Measurements from ENCODE around the gene HOXA13. TPM values are rescaled to one million over a fixed set of nuclear protein-coding genes. Genes with fewer than 3 reads are reported as not detected.

Gene HOXA13
- total RNA-seq, 1 donor from 2014 or later, result not detected

GRCh38 chr7:27161214-27161720, 38.6 kb downstream of the HOXA13 start:
- peak; percentile 14 for TF ChIP-seq CTCF (IDR thresholded peaks at IDR 0.05)
- Mint-ChIP-seq H3K36me3 (ENCODE audit: low read depth) (no peaks in the 10 kb centered on the region), H3K27me3 (peaks cover 68% of the 10 kb centered on the region), H3K9me3 (no peaks in the 10 kb centered on the region), H3K4me1 (peaks cover 30% of the 10 kb centered on the region), H3K27ac (no peak overlapping the region), H3K4me3 (peak overlapping the region; percentile 75)
- DNase-seq (no peak), ATAC-seq (ENCODE audit: low read depth) (peak; percentile 26)
- ChIA-PET POLR2A (interaction anchor here (0.6 to 1.7 kb wide), 5 partner anchors 10 to 1298 kb away, joined by 4 to 6 read pairs (median 4); no protein-coding TSS in a partner anchor), CTCF (interaction anchor here (0.6 to 3.6 kb wide), 37 partner anchors 11 to 1312 kb away, joined by 3 to 94 read pairs (median 4); no protein-coding TSS in a partner anchor)
- intact Hi-C loops (cut with micrococcal nuclease), result loop anchor here (1.0 to 5.0 kb wide), 18 partner anchors 11 to 1902 kb away; partner anchors contain the start of genes HOXA1, NFE2L3 and SNX10

GRCh38 chr7:27160546-27161213, 39.2 kb downstream of the HOXA13 start:
- ATAC-seq (ENCODE audit: low read depth), result peak; percentile 87
- TF ChIP-seq CTCF (IDR thresholded peaks at IDR 0.05), result peak; percentile 97
- Mint-ChIP-seq H3K9me3 (no peaks in the 10 kb centered on the region), H3K4me1 (peaks cover 31% of the 10 kb centered on the region), H3K36me3 (ENCODE audit: low read depth) (no peaks in the 10 kb centered on the region), H3K4me3 (peak overlapping the region; percentile 75), H3K27me3 (peaks cover 72% of the 10 kb centered on the region), H3K27ac (no peak overlapping the region)
- peak; percentile 83 for DNase-seq
- CTCF ChIA-PET, result interaction anchor here (0.6 to 3.6 kb wide), 35 partner anchors 10 to 1311 kb away, joined by 3 to 94 read pairs (median 4); no protein-coding TSS in a partner anchor
- POLR2A ChIA-PET, result interaction anchor here (0.6 to 1.7 kb wide), 6 partner anchors 10 to 1298 kb away, joined by 3 to 6 read pairs (median 4); no protein-coding TSS in a partner anchor
- intact Hi-C loops (cut with micrococcal nuclease), result loop anchor here (1.0 to 5.0 kb wide), 18 partner anchors 10 to 1902 kb away; partner anchors contain the start of genes HOXA1, NFE2L3 and SNX10

GRCh38 chr7:27160145-27160545, 39.7 kb downstream of the HOXA13 start:
- no peak for TF ChIP-seq CTCF (IDR thresholded peaks at IDR 0.05)
- H3K36me3 Mint-ChIP-seq (ENCODE audit: low read depth), result no peaks in the 10 kb centered on the region
- DNase-seq (peak; percentile 39), ATAC-seq (ENCODE audit: low read depth) (peak; percentile 22)
- intact Hi-C loops (cut with micrococcal nuclease), result loop anchor here (2.0 to 5.0 kb wide), 12 partner anchors 63 to 1901 kb away; partner anchors contain the start of genes HOXA1, NFE2L3 and SNX10
- POLR2A ChIA-PET, result interaction anchor here (0.6 to 1.7 kb wide), 3 partner anchors 9 to 732 kb away, joined by 3 to 6 read pairs (median 6); no protein-coding TSS in a partner anchor
- peaks cover 33% of the 10 kb centered on the region for H3K4me1 Mint-ChIP-seq
- no peaks in the 10 kb centered on the region for H3K9me3 Mint-ChIP-seq
- peak overlapping the region; percentile 75 for H3K4me3 Mint-ChIP-seq
- H3K27me3 Mint-ChIP-seq, result peaks cover 74% of the 10 kb centered on the region
- CTCF ChIA-PET, result interaction anchor here (1.1 to 3.6 kb wide), 13 partner anchors 10 to 1309 kb away, joined by 4 to 94 read pairs (median 6); no protein-coding TSS in a partner anchor
- H3K27ac Mint-ChIP-seq, result no peak overlapping the region

GRCh38 chr7:27159266-27160144, 40.4 kb downstream of the HOXA13 start:
- peaks cover 38% of the 10 kb centered on the region for H3K4me1 Mint-ChIP-seq
- DNase-seq (no peak), ATAC-seq (ENCODE audit: low read depth) (no peak)

More at GRCh38 chr7:27159266-27160144, 40.4 kb downstream of the HOXA13 start:
- peaks cover 78% of the 10 kb centered on the region for H3K27me3 Mint-ChIP-seq
- H3K4me3 Mint-ChIP-seq, result peak overlapping the region; percentile 75
- H3K9me3 Mint-ChIP-seq, result no peaks in the 10 kb centered on the region
- intact Hi-C loops (cut with micrococcal nuclease), result loop anchor here (2.0 to 5.0 kb wide), 12 partner anchors 62 to 1901 kb away; partner anchors contain the start of genes HOXA1, NFE2L3 and SNX10
- no peak overlapping the region for H3K27ac Mint-ChIP-seq
- POLR2A ChIA-PET, result no interaction called here
- no peaks in the 10 kb centered on the region for H3K36me3 Mint-ChIP-seq (ENCODE audit: low read depth)
- CTCF ChIA-PET, result interaction anchor here (0.8 to 1.6 kb wide), 8 partner anchors 9 to 1267 kb away, joined by 3 to 8 read pairs (median 4); no protein-coding TSS in a partner anchor
- TF ChIP-seq CTCF (IDR thresholded peaks at IDR 0.05), result no peak

Data from activated B cell treated with CpG ODN at 0.5 μM for 24 hours (primary cell).